ENCODE data around the gene PLB1.

DNA sequence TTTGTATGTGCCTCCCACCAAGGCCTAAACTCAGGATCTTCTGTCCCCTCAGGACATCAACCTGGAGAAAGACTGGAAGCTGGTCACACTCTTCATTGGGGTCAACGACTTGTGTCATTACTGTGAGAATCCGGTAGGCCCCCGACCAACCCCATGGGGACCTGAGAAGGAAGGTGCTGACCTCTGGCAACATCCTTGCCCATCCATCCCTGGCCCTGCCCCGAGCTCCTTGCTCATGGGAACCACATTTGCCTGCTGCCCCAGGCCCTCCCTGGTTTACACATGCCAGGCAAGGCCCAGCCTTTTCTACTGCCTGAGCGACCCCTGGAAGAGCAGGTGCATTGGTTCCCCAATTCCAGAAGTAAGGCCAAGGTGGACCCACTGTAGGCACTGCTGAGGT is 130.5 kb downstream of the PLB1 start:
- TF ChIP-seq EZH2 (IDR thresholded peaks at IDR 0.05; ENCODE audit: insufficient read depth, poor library complexity, severe bottlenecking) (no peak), EZH2phosphoT487 (IDR thresholded peaks at IDR 0.05; ENCODE audit: insufficient read depth, low read depth) (no peak)
